Measurements from ENCODE around the gene CD63. TPM values are rescaled to one million over a fixed set of nuclear protein-coding genes. Genes with fewer than 3 reads are reported as not detected.
"Not testable (repeated sequence)": the region's sequence is repeated elsewhere in the genome, so short reads cannot be mapped to it uniquely, and the experiment has no call there.

CD63 gene
- 1,160 and 1,633 TPM in 2 replicates for total RNA-seq

GRCh38 chr12:55728939-55729818 is at the start of gene CD63:
Gene CD63, minus strand, starts transcription at chr12:55729009. Its CDS starts 668 bp downstream, at chr12:55728341.
- peak; percentile 91 to 96 for DNase-seq (ENCODE audit: low read depth in 2 of 2)

GRCh38 chr12:55777856-55778255 is 49.0 kb upstream of the CD63 start:
- DNase-seq (ENCODE audit: low read depth in 2 of 2), result no peak

- DNase-seq (ENCODE audit: low read depth in 2 of 2), result no peak
Measured at GRCh38 chr12:55771736-55772135, 42.9 kb upstream of the CD63 start.

GRCh38 chr12:55767156-55767555 is 38.3 kb upstream of the CD63 start:
- no peak for DNase-seq (ENCODE audit: low read depth in 2 of 2)

DNA sequence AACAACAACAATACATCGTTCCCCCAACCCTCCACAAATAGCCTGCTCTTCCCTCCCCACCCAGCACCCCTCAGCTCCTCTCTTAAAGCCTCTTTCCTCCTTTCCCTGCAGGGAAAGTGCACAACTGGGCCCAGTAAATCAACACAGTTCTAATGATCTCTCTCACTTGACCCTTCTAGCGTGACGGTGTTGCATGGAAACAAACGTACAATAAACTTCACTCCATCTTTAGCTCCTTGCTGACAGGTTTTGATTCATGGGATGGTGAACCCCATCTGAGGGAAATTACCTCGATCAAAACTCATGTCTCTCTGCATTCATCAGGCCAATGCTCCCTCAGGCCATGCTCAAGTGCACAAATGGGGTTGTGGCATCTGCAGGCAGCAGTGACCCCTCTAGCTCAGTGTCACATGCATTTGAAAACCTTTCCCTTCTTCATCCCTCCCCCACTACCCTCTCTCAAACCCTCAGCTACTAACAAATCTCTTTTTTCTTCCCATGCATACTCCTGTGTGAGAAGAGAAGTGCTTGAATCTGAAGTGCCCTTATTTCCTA is 37.0 kb upstream of the CD63 start:
- no peak for DNase-seq (ENCODE audit: low read depth in 2 of 2)

DNA sequence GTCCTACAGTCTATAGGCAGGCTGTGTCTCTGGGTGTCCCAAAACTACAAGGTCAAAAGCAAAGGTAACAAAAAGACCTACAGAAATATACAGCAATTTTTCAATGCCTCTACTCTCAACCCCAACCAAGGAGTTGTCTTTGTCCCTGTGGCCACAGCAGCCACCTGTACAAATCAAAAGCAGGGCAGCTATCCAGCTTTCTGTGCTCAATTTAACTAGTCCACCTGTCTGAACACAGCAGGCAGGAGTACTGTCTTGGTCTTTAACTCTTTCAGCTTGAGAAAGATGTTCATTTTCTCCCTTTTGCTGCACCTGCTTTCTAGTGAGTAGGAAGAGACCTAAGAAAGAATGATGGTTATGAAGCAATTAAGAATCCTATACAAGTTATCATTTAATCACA is 33.8 kb upstream of the CD63 start:
- no peak for DNase-seq (ENCODE audit: low read depth in 2 of 2)

GRCh38 chr12:55760663-55761062 is 31.9 kb upstream of the CD63 start:
- no peak for DNase-seq (ENCODE audit: low read depth in 2 of 2)

DNA sequence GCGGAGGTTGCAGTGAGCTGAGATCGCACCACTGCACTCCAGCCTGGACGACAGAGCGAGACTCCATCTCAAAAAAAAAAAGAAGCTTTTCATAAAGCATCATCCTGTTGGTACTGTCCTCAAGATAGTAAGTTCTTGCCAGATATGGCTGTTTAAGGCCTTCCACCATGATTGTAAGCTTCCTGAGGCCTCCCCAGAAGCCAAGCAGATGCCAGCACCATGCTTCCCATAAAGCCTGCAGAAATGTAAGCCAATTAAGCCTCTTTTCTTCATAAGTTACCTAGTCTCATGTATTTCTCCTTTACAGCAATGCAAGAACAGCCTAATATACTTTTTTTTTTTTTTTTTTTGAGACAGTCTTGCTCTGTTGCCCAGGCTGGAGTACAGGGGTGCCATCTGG is 29.8 kb upstream of the CD63 start:
- DNase-seq (ENCODE audit: low read depth in 2 of 2), result not testable (repeated sequence)

DNA sequence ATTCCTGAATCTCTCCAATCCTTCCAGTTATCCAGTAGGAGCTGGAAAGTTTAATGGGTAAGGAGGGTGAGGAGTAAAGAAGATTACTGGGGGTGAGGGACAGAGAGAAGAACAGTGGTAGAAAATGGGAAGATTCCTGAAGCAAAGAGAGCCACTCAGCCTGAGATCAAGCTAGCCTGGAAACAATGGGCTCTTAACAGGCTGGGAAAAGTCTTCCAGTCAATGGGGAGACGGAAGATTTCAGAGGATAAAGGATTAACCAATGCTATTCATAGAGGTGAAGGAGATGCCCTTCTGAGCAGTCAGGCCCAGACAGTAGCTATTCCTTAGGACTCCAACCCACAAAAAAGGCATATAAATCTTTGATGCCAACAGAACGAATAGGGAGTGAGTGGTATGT is 28.9 kb upstream of the CD63 start:
- DNase-seq (ENCODE audit: low read depth in 2 of 2), result no peak

GRCh38 chr12:55755246-55755645 is 26.4 kb upstream of the CD63 start:
- peak in 1 of 2 donors; percentile 15 for DNase-seq (ENCODE audit: low read depth in 2 of 2)

GRCh38 chr12:55748230-55748993 is 19.6 kb upstream of the CD63 start:
- no peak for DNase-seq (ENCODE audit: low read depth in 2 of 2)

DNA sequence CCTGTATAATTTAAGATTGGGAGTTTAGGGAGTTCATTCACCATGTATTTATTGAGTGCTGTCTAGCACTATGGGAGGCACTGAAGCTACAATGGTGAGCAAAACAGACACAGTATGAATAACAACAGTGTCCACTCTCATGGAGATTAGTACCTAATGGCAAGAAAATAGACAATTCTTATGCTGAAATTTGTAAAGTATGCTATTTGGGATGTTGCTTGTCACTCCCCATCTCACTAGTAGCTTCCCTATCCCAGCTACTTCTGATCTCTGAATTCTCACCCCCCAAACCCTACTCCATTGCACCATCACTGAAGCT is 18.1 kb upstream of the CD63 start:
- DNase-seq (ENCODE audit: low read depth in 2 of 2), result no peak

GRCh38 chr12:55746174-55746912 is 17.5 kb upstream of the CD63 start:
- no peak for DNase-seq (ENCODE audit: low read depth in 2 of 2)

GRCh38 chr12:55745361-55746173 is 16.8 kb upstream of the CD63 start:
- DNase-seq (ENCODE audit: low read depth in 2 of 2), result no peak

DNA sequence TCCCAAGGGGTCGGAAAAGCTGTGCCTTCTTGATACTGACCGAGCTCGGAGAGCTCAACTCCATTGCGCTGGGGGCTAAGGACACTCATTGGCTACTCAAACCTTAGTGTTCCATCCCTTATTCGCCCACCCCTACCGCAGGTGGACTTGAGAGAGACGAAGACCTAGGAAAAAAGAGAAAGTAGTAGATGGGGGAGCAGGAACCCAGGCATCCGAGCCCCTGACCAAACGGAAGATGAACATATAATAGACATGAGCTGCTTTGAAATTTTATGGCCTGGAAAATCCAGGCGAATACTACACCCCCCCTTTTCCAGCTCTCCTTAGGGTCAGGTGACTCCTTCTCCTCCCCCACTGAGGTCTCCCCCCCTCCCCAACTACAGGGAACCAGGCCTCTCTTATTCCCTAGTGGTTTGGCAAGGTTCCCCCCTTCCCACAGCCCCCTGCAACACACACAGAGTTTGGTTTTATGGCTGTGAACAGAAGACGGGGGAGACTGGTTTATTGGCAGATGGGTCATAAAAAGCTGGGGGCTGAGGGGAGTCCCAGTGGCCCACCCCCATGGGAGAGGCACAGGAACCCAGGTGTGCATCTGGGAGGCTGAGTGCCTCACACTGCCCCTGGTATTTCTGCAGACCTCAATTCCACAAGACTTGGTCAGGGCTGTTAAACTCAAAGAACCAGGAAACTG is 15.7 kb upstream of the CD63 start:
- DNase-seq (ENCODE audit: low read depth in 2 of 2), result no peak

DNA sequence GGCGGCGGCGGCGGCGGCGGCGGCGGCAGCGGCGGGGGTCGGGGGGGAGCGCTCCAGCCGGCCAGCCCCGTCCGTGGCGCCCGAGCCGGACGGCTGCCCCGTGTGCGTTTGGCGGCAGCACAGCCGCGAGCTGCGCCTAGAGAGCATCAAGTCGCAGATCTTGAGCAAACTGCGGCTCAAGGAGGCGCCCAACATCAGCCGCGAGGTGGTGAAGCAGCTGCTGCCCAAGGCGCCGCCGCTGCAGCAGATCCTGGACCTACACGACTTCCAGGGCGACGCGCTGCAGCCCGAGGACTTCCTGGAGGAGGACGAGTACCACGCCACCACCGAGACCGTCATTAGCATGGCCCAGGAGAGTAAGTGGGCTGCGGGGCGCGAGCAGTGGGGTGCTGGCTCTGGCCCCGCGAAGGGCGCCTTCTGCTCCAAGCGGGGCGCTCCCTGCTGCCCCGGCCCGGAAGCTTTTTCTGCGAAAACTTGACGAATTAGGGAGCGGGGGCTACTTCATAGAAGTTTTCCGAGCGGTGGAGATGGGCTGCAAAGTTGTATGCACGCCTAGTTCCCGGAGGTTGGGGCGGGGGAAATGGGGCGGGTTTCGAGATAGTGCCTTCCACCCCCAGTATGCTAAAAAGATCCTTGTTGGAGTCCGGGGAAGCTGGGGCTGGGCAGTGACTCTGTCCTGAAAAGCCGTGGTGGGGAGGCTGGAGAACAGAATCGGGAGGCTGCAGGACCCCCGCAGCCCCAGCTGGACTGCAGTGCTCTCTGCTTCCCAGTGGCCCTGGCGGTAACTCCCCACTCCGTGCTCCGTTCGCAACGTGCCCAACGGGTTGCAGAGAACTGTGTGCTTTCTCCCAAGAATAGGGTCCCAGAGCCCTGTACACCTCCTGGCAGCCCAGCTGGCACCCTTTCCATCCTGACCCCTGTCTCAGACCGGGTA is 14.9 kb upstream of the CD63 start:
- peak in 1 of 2 donors; percentile 83 for DNase-seq (ENCODE audit: low read depth in 2 of 2)

GRCh38 chr12:55742719-55743405 is 14.1 kb upstream of the CD63 start, which contains the start of gene GDF11:
Gene GDF11, plus strand, starts transcription at chr12:55743122. Its CDS starts 195 bp downstream, at chr12:55743317.
- DNase-seq (ENCODE audit: low read depth in 2 of 2), result peak; percentile 77

GRCh38 chr12:55741931-55742680 is 13.3 kb upstream of the CD63 start:
- no peak for DNase-seq (ENCODE audit: low read depth in 2 of 2)
